Mesenchymal stem cell (in vitro differentiated cells and primary cell): ENCODE measurements around the gene ZNF552.
"Not testable (repeated sequence)": the region's sequence is repeated elsewhere in the genome, so short reads cannot be mapped to it uniquely, and the experiment has no call there.

Experiments
- DNase-seq: peaks from one replicate; pipeline ENCODE4 v3.0.0-alpha.2; 2013
- H2AFZ ChIP-seq: one replicate; pipeline ENCODE4 v1.6.1; 2013; ENCODE audit warnings: low read depth, mild to moderate bottlenecking, control low read depth, inconsistent platforms, low read length, moderate library complexity
- H2AK5ac ChIP-seq: 2 replicates; pipeline ENCODE4 v1.6.1; 2013; ENCODE audit warnings: low read length, moderate library complexity, mild to moderate bottlenecking, inconsistent platforms; ENCODE audit not compliant: severe bottlenecking
- H2BK120ac ChIP-seq: one replicate; pipeline ENCODE4 v1.6.1; 2013; ENCODE audit warnings: low read depth, mild to moderate bottlenecking, inconsistent platforms, low read length, moderate library complexity
- H2BK12ac ChIP-seq, 2 experiments: one replicate each; pipeline ENCODE4 v1.6.1; 2013; ENCODE audit warnings: inconsistent platforms in 2 of 2, low read length in 2 of 2, mild to moderate bottlenecking in 2 of 2, moderate library complexity in 2 of 2, control low read depth in 1 of 2
- H2BK15ac ChIP-seq: one replicate; pipeline ENCODE4 v1.6.1; 2013; ENCODE audit warnings: mild to moderate bottlenecking, low read depth, inconsistent platforms; ENCODE audit not compliant: poor library complexity, severe bottlenecking
- H2BK5ac ChIP-seq: 2 replicates; pipeline ENCODE4 v1.6.1; 2013; ENCODE audit warnings: low read depth, mild to moderate bottlenecking, low read length, control low read depth, inconsistent platforms; ENCODE audit not compliant: poor library complexity, severe bottlenecking
- H3K14ac ChIP-seq, 2 experiments: one replicate each; pipeline ENCODE4 v1.6.1; 2013; ENCODE audit warnings: inconsistent platforms in 2 of 2, low read length in 2 of 2, control low read depth in 1 of 2, mild to moderate bottlenecking in 1 of 2, moderate library complexity in 1 of 2
- H3K18ac ChIP-seq, 2 experiments: one replicate each; pipeline ENCODE4 v1.6.1; 2013; ENCODE audit warnings: inconsistent platforms in 2 of 2, low read length in 2 of 2, control low read depth in 1 of 2, low read depth in 1 of 2, mild to moderate bottlenecking in 1 of 2
- H3K23ac ChIP-seq, 2 experiments: one replicate each; pipeline ENCODE4 v1.6.1; 2013; ENCODE audit warnings: inconsistent platforms in 2 of 2, low read length in 2 of 2, mild to moderate bottlenecking in 2 of 2, moderate library complexity in 2 of 2, control low read depth in 1 of 2
- H3K27ac ChIP-seq: 2 replicates; pipeline ENCODE4 v1.5.1; 2013; ENCODE audit warnings: mild to moderate bottlenecking, moderate library complexity, low read length, control low read depth, inconsistent platforms; ENCODE audit not compliant: poor library complexity, severe bottlenecking
- H3K27me3 ChIP-seq, 2 experiments: 2 replicates each; pipeline versions ENCODE4 v1.6.1 to v1.7.0; 2013; ENCODE audit warnings: low read length in 2 of 2, mild to moderate bottlenecking in 2 of 2, moderate library complexity in 2 of 2, control low read depth in 1 of 2, inconsistent platforms in 1 of 2; ENCODE audit not compliant: control insufficient read depth in 1 of 2, insufficient read depth in 1 of 2
- H3K36me3 ChIP-seq, 2 experiments: 2 replicates each; pipeline versions ENCODE4 v1.6.1 to v1.7.0; 2013; ENCODE audit warnings: low read length in 2 of 2, control low read depth in 1 of 2, inconsistent platforms in 1 of 2, low read depth in 1 of 2, mild to moderate bottlenecking in 1 of 2; ENCODE audit not compliant: insufficient read depth in 2 of 2, control insufficient read depth in 1 of 2
- H3K4ac ChIP-seq, 2 experiments: one replicate each; pipeline ENCODE4 v1.6.1; 2013; ENCODE audit warnings: inconsistent platforms in 2 of 2, low read length in 2 of 2, mild to moderate bottlenecking in 2 of 2, moderate library complexity in 2 of 2, control low read depth in 1 of 2, low read depth in 1 of 2
- H3K4me1 ChIP-seq: 2 replicates; pipeline ENCODE4 v1.6.1; 2013; ENCODE audit warnings: low read depth, low read length, control low read depth; ENCODE audit not compliant: control insufficient read depth, insufficient read depth
- H3K4me2 ChIP-seq: 2 replicates; pipeline ENCODE4 v1.6.1; 2013; ENCODE audit warnings: low read length, mild to moderate bottlenecking, inconsistent platforms; ENCODE audit not compliant: poor library complexity, severe bottlenecking
- H3K4me3 ChIP-seq, 2 experiments: 2 replicates each; pipeline versions ENCODE4 v1.5.1 to v1.7.0; 2013; ENCODE audit warnings: low read length in 2 of 2, mild to moderate bottlenecking in 2 of 2, control low read depth in 1 of 2, low read depth in 1 of 2; ENCODE audit not compliant: insufficient read depth in 1 of 2
- H3K79me1 ChIP-seq: replicated peaks from 2 replicates; pipeline ENCODE4 v1.6.1; 2013; ENCODE audit warnings: mild to moderate bottlenecking, control low read depth, low read length, inconsistent platforms; ENCODE audit not compliant: poor library complexity, severe bottlenecking
- H3K9ac ChIP-seq: 2 replicates; pipeline ENCODE4 v1.7.0; 2013; ENCODE audit warnings: mild to moderate bottlenecking, low read length, moderate library complexity
- H3K9me3 ChIP-seq: 2 replicates; pipeline ENCODE4 v1.7.0; 2013; ENCODE audit warnings: mild to moderate bottlenecking, low read length; ENCODE audit not compliant: control insufficient read depth
- H4K8ac ChIP-seq: one replicate; pipeline ENCODE4 v1.6.1; 2013; ENCODE audit warnings: inconsistent platforms, mild to moderate bottlenecking, low read length, moderate library complexity
- H4K91ac ChIP-seq: one replicate; pipeline ENCODE4 v1.6.1; 2013; ENCODE audit warnings: mild to moderate bottlenecking, low read length, inconsistent platforms
- WGBS: methylation state at CpG from one replicate; pipeline ENCODE4 v1.1.7; 2013; ENCODE audit warnings: mixed read lengths; 5-methylcytosine and 5-hydroxymethylcytosine counted together

ZNF552 gene

GRCh38 chr19:57841122-57841763 is 26.5 kb upstream of the ZNF552 start:
- H2AFZ ChIP-seq = no peak overlapping the region
- peaks cover 16% of the 10 kb centered on the region for H3K79me1 ChIP-seq
- peak; percentile 7 for DNase-seq
- no peak overlapping the region for H3K14ac ChIP-seq
- no peak overlapping the region for H2BK120ac ChIP-seq
- H3K4me3 ChIP-seq = no peak overlapping the region
- H3K9me3 ChIP-seq = no peaks in the 10 kb centered on the region
- no peak overlapping the region for H3K9ac ChIP-seq
- H3K18ac ChIP-seq = peak overlapping the region in 1 of 2 experiments; percentile 29
- no peak overlapping the region for H4K91ac ChIP-seq
- H4K8ac ChIP-seq = no peak overlapping the region
- no peak overlapping the region for H2AK5ac ChIP-seq
- no peak overlapping the region for H2BK5ac ChIP-seq
- no peaks in the 10 kb centered on the region for H3K4me1 ChIP-seq
- H3K4ac ChIP-seq = no peak overlapping the region
- WGBS = 92% methylated on average over 5 of the region's 6 CpGs
- no peak overlapping the region for H3K27ac ChIP-seq
- no peak overlapping the region for H3K4me2 ChIP-seq
- no peaks in the 10 kb centered on the region for H3K27me3 ChIP-seq
- no peak overlapping the region for H3K23ac ChIP-seq
- H2BK12ac ChIP-seq = no peak overlapping the region
- H2BK15ac ChIP-seq = no peak overlapping the region
- H3K36me3 ChIP-seq = peaks cover 10 to 69% of the 10 kb centered on the region in 2 experiments

- not testable (repeated sequence) for H3K14ac ChIP-seq, H2BK5ac ChIP-seq, H2BK120ac ChIP-seq, H3K4ac ChIP-seq, H2BK15ac ChIP-seq, H3K27me3 ChIP-seq, H3K9ac ChIP-seq, H3K4me3 ChIP-seq, H4K91ac ChIP-seq, H2AK5ac ChIP-seq, H2BK12ac ChIP-seq, H3K9me3 ChIP-seq, DNase-seq, H3K18ac ChIP-seq, H3K23ac ChIP-seq, H2AFZ ChIP-seq, H3K4me2 ChIP-seq, H3K4me1 ChIP-seq, H3K79me1 ChIP-seq, H4K8ac ChIP-seq, H3K27ac ChIP-seq
- WGBS = 94% methylated on average over 2 of the region's 5 CpGs
- peaks cover 5 to 46% of the 10 kb centered on the region in 2 experiments for H3K36me3 ChIP-seq
These were observed 24.0 kb upstream of the ZNF552 start for GRCh38 chr19:57838622-57839191.

- H2AK5ac ChIP-seq, H3K27me3 ChIP-seq, H2BK120ac ChIP-seq, H3K9ac ChIP-seq, H3K23ac ChIP-seq, H3K18ac ChIP-seq, H3K4ac ChIP-seq, H3K27ac ChIP-seq, H4K8ac ChIP-seq, H3K14ac ChIP-seq, H3K4me1 ChIP-seq, DNase-seq, H3K9me3 ChIP-seq, H3K4me3 ChIP-seq, H2AFZ ChIP-seq, H2BK12ac ChIP-seq, H4K91ac ChIP-seq, H2BK15ac ChIP-seq, H3K79me1 ChIP-seq, H2BK5ac ChIP-seq, H3K4me2 ChIP-seq: not testable (repeated sequence)
- WGBS = 98% methylated on average over 3 of the region's 5 CpGs
- H3K36me3 ChIP-seq = peaks cover under 1 to 31% of the 10 kb centered on the region in 2 experiments
These were observed 22.3 kb upstream of the ZNF552 start for GRCh38 chr19:57836991-57837390.

GRCh38 chr19:57830071-57830602 is 15.4 kb upstream of the ZNF552 start, which contains the start of gene ZNF587B:
TSS of gene ZNF587B (plus strand) at chr19:57830299. CDS start at chr19:57830529, 230 bp downstream.
- H2BK5ac ChIP-seq = no peak within 1 kb of the TSS
- H2BK120ac ChIP-seq = no peak within 1 kb of the TSS
- peak within 1 kb of the TSS; percentile 53 for H2AK5ac ChIP-seq
- peak within 1 kb of the TSS; percentile 79 for H4K8ac ChIP-seq
- peak within 1 kb of the TSS; percentile 64 for H3K4me2 ChIP-seq
- H3K4me3 ChIP-seq = peak within 1 kb of the TSS; percentile 58 to 68
- peak within 1 kb of the TSS in 1 of 2 experiments; percentile 29 for H2BK12ac ChIP-seq
- H4K91ac ChIP-seq = peak within 1 kb of the TSS; percentile 79
- H3K27me3 ChIP-seq = no peaks in the 10 kb centered on the region
- H3K4me1 ChIP-seq = peaks cover 13% of the 10 kb centered on the region
- H3K9me3 ChIP-seq = no peaks in the 10 kb centered on the region
- peak within 1 kb of the TSS in 1 of 2 experiments; percentile 19 for H3K14ac ChIP-seq
- DNase-seq = peak; percentile 88
- peak within 1 kb of the TSS; percentile 48 to 70 for H3K18ac ChIP-seq
- peaks cover 6 to 16% of the 10 kb centered on the region in 2 experiments for H3K36me3 ChIP-seq
- peak within 1 kb of the TSS in 1 of 2 experiments; percentile 20 for H3K23ac ChIP-seq
- H3K79me1 ChIP-seq = peaks cover 5% of the 10 kb centered on the region
- 2% methylated on average over 21 of the region's 22 CpGs for WGBS
- H3K27ac ChIP-seq = peak within 1 kb of the TSS; percentile 55
- H3K9ac ChIP-seq = peak within 1 kb of the TSS; percentile 72
- H3K4ac ChIP-seq = peak within 1 kb of the TSS; percentile 52 to 62
- H2BK15ac ChIP-seq = no peak within 1 kb of the TSS
- H2AFZ ChIP-seq = no peak within 1 kb of the TSS
